Tibial nerve (tissue), 4 donors: ENCODE results near the gene CCDC150. TPM values are rescaled to one million over a fixed set of nuclear protein-coding genes. Genes with fewer than 3 reads are reported as not detected.
"Not testable (repeated sequence)": the region's sequence is repeated elsewhere in the genome, so short reads cannot be mapped to it uniquely, and the experiment has no call there.

ENCODE experiments used
- DNase-seq, 2 donors: peaks; one replicate each; pipeline ENCODE4 v3.0.0-alpha.2; 2019; ENCODE audit warnings: low spot score in 2 of 2
- H3K27ac ChIP-seq, 4 donors: fragments of 200-600 bp; sonication (generic) in 3 of 4; one replicate each; pipeline ENCODE4 v1.5.1; 2017 to 2019; ENCODE audit warnings: mild to moderate bottlenecking in 1 of 4
- H3K27me3 ChIP-seq, 2 donors: fragments of 200-600 bp; sonication (generic) in 1 of 2; one replicate each; pipeline versions ENCODE4 v1.5.1 to v1.6.0; 2017 to 2019
- H3K36me3 ChIP-seq, 3 donors: fragments of 200-600 bp; sonication (generic); one replicate each; pipeline ENCODE4 v1.5.1; 2018 to 2019
- H3K4me1 ChIP-seq, 4 donors: fragments of 200-600 bp; sonication (generic) in 3 of 4; one replicate each; pipeline ENCODE4 v1.5.1; 2017 to 2019
- H3K4me3 ChIP-seq, 4 donors: fragments of 200-600 bp; sonication (generic) in 3 of 4; one replicate each; pipeline ENCODE4 v1.5.1; 2017 to 2019; ENCODE audit warnings: mild to moderate bottlenecking in 1 of 4, moderate library complexity in 1 of 4
- H3K9me3 ChIP-seq, 4 donors: fragments of 200-600 bp; sonication (generic) in 3 of 4; one replicate each; pipeline ENCODE4 v1.5.1; 2017 to 2019
- CTCF ChIP-seq, 5 experiments: fragments of 200-600 bp in 3 of 5; fragments of 450-650 bp in 2 of 5; sonication (generic) in 3 of 5; IDR thresholded peaks; one replicate each; pipeline ENCODE4 v1.5.1; 2016 to 2019; ENCODE audit warnings: antibody characterized with exemption in 5 of 5, mild to moderate bottlenecking in 3 of 5, moderate library complexity in 2 of 5
- EP300 ChIP-seq, 2 donors: sonication (generic); formaldehyde crosslinking; IDR thresholded peaks; one replicate each; pipeline ENCODE4 v1.6.1; 2017; ENCODE audit warnings: antibody characterized with exemption in 2 of 2, mild to moderate bottlenecking in 1 of 2
- POLR2A ChIP-seq, 2 donors: fragments of 450-650 bp; IDR thresholded peaks; one replicate each; pipeline ENCODE4 v1.6.1; 2017; ENCODE audit warnings: antibody characterized with exemption in 2 of 2, mild to moderate bottlenecking in 2 of 2, moderate library complexity in 2 of 2
- WGBS, 2 donors: methylation state at CpG; one replicate each; pipeline ENCODE4 v1.1.5; 2018; 5-methylcytosine and 5-hydroxymethylcytosine counted together
- total RNA-seq, 4 donors: library from RNA; depleted of rRNA; stranded (reverse); fragments of >200 nt; gene quantifications; one replicate each; pipeline ENCODE4 v1.1.0, GENCODE V29; 2016

CCDC150 gene
- total RNA-seq, 4 donors from 2014 or later: 1.8 to 3.5 (median 2.5) TPM

GRCh38 chr2:196681510-196681909, 42.0 kb downstream of the CCDC150 start:
- 93 to 99% methylated on average over 2 of the region's 2 CpGs for WGBS, 2 donors
- H3K9me3 ChIP-seq: peaks cover 0 to 22% (median 7%) of the 10 kb centered on the region in 4 donors
- H3K27me3 ChIP-seq: no peaks in the 10 kb centered on the region
- no peaks in the 10 kb centered on the region for H3K4me1 ChIP-seq
- H3K27ac ChIP-seq: no peak overlapping the region
- TF ChIP-seq POLR2A (IDR thresholded peaks at IDR 0.05) (no peak), EP300 (IDR thresholded peaks at IDR 0.05) (no peak), CTCF (IDR thresholded peaks at IDR 0.05) (no peak)
- no peaks in the 10 kb centered on the region for H3K36me3 ChIP-seq
- H3K4me3 ChIP-seq: no peak overlapping the region
- no peak for DNase-seq

- H3K27me3 ChIP-seq: no peaks in the 10 kb centered on the region
- H3K36me3 ChIP-seq: no peaks in the 10 kb centered on the region
- H3K27ac ChIP-seq: no peak overlapping the region
- no peak for DNase-seq
- WGBS, 2 donors: 98% methylated on average over 7 of the region's 7 CpGs
- no peaks in the 10 kb centered on the region for H3K4me1 ChIP-seq
- H3K4me3 ChIP-seq: no peak overlapping the region
- peaks cover 0 to 34% (median 8%) of the 10 kb centered on the region in 4 donors for H3K9me3 ChIP-seq
- TF ChIP-seq POLR2A (IDR thresholded peaks at IDR 0.05) (no peak), EP300 (IDR thresholded peaks at IDR 0.05) (no peak), CTCF (IDR thresholded peaks at IDR 0.05) (no peak)
These were observed 46.3 kb downstream of the CCDC150 start for GRCh38 chr2:196685792-196686191.

GRCh38 chr2:196686737-196687136, 47.2 kb downstream of the CCDC150 start:
- not testable (repeated sequence) for DNase-seq, H3K4me3 ChIP-seq, H3K27ac ChIP-seq, H3K36me3 ChIP-seq, H3K4me1 ChIP-seq, H3K27me3 ChIP-seq
- peaks cover 0 to 34% (median 8%) of the 10 kb centered on the region in 4 donors for H3K9me3 ChIP-seq
- WGBS, 2 donors: 98 to 99% methylated on average over 2 of the region's 2 CpGs

- 61 to 83% methylated on average over 3 of the region's 3 CpGs for WGBS, 2 donors
These were observed 57.0 kb downstream of the CCDC150 start for GRCh38 chr2:196696423-196697079.

GRCh38 chr2:196697825-196698224, 58.3 kb downstream of the CCDC150 start:
- no peaks in the 10 kb centered on the region for H3K9me3 ChIP-seq
- H3K27ac ChIP-seq: no peak overlapping the region
- TF ChIP-seq EP300 (IDR thresholded peaks at IDR 0.05): no peak
- no peak for TF ChIP-seq CTCF (IDR thresholded peaks at IDR 0.05)
- no peak for TF ChIP-seq POLR2A (IDR thresholded peaks at IDR 0.05)
- no peak overlapping the region for H3K4me3 ChIP-seq
- DNase-seq: no peak
- no peaks in the 10 kb centered on the region for H3K4me1 ChIP-seq
- no peaks in the 10 kb centered on the region for H3K36me3 ChIP-seq
- H3K27me3 ChIP-seq: no peaks in the 10 kb centered on the region

More at GRCh38 chr2:196696423-196697079, 57.0 kb downstream of the CCDC150 start:
- H3K36me3 ChIP-seq: no peaks in the 10 kb centered on the region
- DNase-seq: peak in 1 of 2 donors; percentile 13
- no peaks in the 10 kb centered on the region for H3K4me1 ChIP-seq
- TF ChIP-seq CTCF (IDR thresholded peaks at IDR 0.05) (no peak), POLR2A (IDR thresholded peaks at IDR 0.05) (no peak), EP300 (IDR thresholded peaks at IDR 0.05) (peak in 1 of 2 donors; percentile 23)
- H3K4me3 ChIP-seq: no peak overlapping the region
- peak overlapping the region in 1 of 4 donors; percentile 13 for H3K27ac ChIP-seq
- H3K9me3 ChIP-seq: no peaks in the 10 kb centered on the region
- H3K27me3 ChIP-seq: no peaks in the 10 kb centered on the region
